Heart left ventricle (tissue), 16 donors: ENCODE measurements around the gene HSPE1. TPM values are rescaled to one million over a fixed set of nuclear protein-coding genes. Genes with fewer than 3 reads are reported as not detected.

Experiments
- ATAC-seq, 4 donors: fragments of 200-7000 bp; cut with Tn5 transposase; one replicate each; pipeline ENCODE4 v1.9.1; 2020 to 2022; ENCODE audit warnings: moderate library complexity in 4 of 4, mild to moderate bottlenecking in 3 of 4, moderate number of reproducible peaks in 1 of 4
- DNase-seq, 5 donors: peaks; one replicate each; pipeline ENCODE4 v3.0.0-alpha.2; 2020
- H3K27ac ChIP-seq, 12 donors: fragments of 200-600 bp; sonication (generic) in 4 of 12; one replicate each; pipeline versions ENCODE4 v1.5.0 to v1.8.0; 2016 to 2022; ENCODE audit warnings: mild to moderate bottlenecking in 2 of 12
- H3K27me3 ChIP-seq, 9 donors: fragments of 200-600 bp; sonication (generic) in 2 of 9; one replicate each; pipeline versions ENCODE4 v1.5.1 to v1.8.0; 2016 to 2022; ENCODE audit warnings: mild to moderate bottlenecking in 3 of 9
- H3K36me3 ChIP-seq, 9 donors: fragments of 200-600 bp; sonication (generic) in 2 of 9; one replicate each; pipeline versions ENCODE4 v1.5.0 to v1.8.0; 2018 to 2022; ENCODE audit warnings: mild to moderate bottlenecking in 2 of 9
- H3K4me1 ChIP-seq, 12 donors: fragments of 200-600 bp; sonication (generic) in 4 of 12; one replicate each; pipeline versions ENCODE4 v1.5.0 to v1.8.0; 2016 to 2022; ENCODE audit warnings: mild to moderate bottlenecking in 3 of 12
- H3K4me3 ChIP-seq, 12 donors: fragments of 200-600 bp; sonication (generic) in 4 of 12; one replicate each; pipeline versions ENCODE4 v1.5.0 to v1.8.0; 2017 to 2022; ENCODE audit warnings: mild to moderate bottlenecking in 9 of 12, moderate library complexity in 4 of 12
- H3K9me3 ChIP-seq, 12 donors: fragments of 200-600 bp; sonication (generic) in 4 of 12; one replicate each; pipeline versions ENCODE4 v1.5.0 to v1.8.0; 2016 to 2022; ENCODE audit warnings: mild to moderate bottlenecking in 1 of 12
- CTCF ChIP-seq, 12 donors: fragments of 200-600 bp; sonication (generic) in 4 of 12; IDR thresholded peaks; one replicate each; pipeline versions ENCODE4 v1.5.0 to v1.8.0; 2018 to 2022; ENCODE audit warnings: antibody characterized with exemption in 12 of 12, mild to moderate bottlenecking in 5 of 12
- POLR2A ChIP-seq, 2 donors: fragments of 450-650 bp; IDR thresholded peaks; one replicate each; pipeline ENCODE4 v1.6.1; 2017; ENCODE audit warnings: antibody characterized with exemption in 2 of 2, mild to moderate bottlenecking in 2 of 2, moderate library complexity in 2 of 2
- WGBS, 4 donors: extraction: QIAGEN DNeasy Blood & Tissue Kit in 2 of 4; methylation state at CpG; one replicate each; pipeline versions ENCODE4 v1.1.5 to v1.1.7; 2013 to 2018; 5-methylcytosine and 5-hydroxymethylcytosine counted together
- intact Hi-C, 10 donors: fragments of 100-400 bp; cut with DNase I; formaldehyde crosslinking; loops; one replicate each; pipeline versions ENCODE4 v1.11.1 to v1.14.2; 2022
- polyA plus RNA-seq, 2 donors: library from polyadenylated mRNA; stranded (reverse); fragments of 200-250 nt; gene quantifications; one replicate each; pipeline ENCODE4 v1.2.3, GENCODE V29; 2013
- total RNA-seq, 9 donors: library from RNA; depleted of rRNA in 2 of 9; stranded (reverse); fragments of >200 nt in 2 of 9; fragmentation: NEBNext Ultra II Directional in 3 of 9; extraction: Animal tissue kit (Norgen Biotek cat#: 25700) in 3 of 9; gene quantifications; one replicate each; pipeline versions ENCODE4 v1.1.0 to v1.2.4, GENCODE V29; 2016 to 2023
- donor health status: ischemic (EF 13 %, LVEDD 7.1; RV severe dilation, severe dysfunction).
- donor health status: healthy with polysubstance abuse.
- donor health status: DM: no; HTN: yes; CAD: no.
- donor health status: DM: no; HTN: no; CAD: no.
- donor health status: ischemic (EF 25% LVEDD 6.9; RV normal size, moderate dysfunction).
- donor health status: ischemic (EF 25% LVEDD 5.7; RV mildly dilated, moderate dysfunction).
- donor health status: healthy.
- donor health status: DM: yes; HTN: yes; CAD: no.
- donor health status: ischemic (EF 35%, LVEDD 5.7; RV mildly dilated, moderate dysfunction).
- donor health status: nonischemic (EF 11% LVEDD 7.7; RV severe dilation, severe dysfunction).
- donor health status: DM: yes; HTN: yes; CAD: no.
- donor health status: PGD.
- donor health status: ischemic (EF 29% LVEDD 5.4; RV normal size, mild dysfunction).
- donor health status: nonischemic (EF 23%, LVEDD 6.1; RV moderate dilation, normal function).

Gene HSPE1
- total and polyA plus RNA-seq, 11 donors, result 75.0 to 261 (median 108) TPM

DNA sequence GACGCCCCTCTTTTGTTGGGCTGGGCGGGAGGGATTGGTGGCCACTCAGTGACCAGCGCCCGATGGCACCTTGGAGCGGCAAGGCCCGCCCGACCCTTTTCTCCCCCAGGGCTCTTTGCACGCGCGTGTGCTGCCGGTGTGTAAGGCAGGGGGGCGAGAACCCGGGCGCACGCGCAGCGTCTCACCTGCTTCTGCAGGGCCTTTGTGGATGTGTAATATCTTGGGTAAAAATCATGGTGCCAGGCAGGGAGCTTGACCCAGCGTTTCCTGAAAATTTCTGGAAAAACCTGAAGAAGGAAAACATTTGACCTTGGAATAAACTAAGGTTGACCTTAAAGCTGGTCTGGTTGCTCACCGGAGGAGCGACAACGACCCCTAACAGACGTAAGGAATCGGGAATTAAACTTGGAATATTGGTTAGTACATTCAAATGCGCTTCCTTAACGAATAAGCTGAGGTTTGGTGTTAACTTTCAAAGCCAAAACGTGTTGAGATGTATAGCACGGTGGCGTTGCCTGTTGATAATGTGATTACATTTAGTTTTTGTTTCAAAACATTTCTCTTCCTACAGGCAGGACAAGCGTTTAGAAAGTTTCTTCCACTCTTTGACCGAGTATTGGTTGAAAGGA is 438 bp downstream of the HSPE1 start:
- peaks cover 0 to 67% (median 59%) of the 10 kb centered on the region in 9 donors for H3K36me3 ChIP-seq
- H3K27me3 ChIP-seq, result no peaks in the 10 kb centered on the region
- peak overlapping the region; percentile 56 to 96 (median 81) for H3K4me3 ChIP-seq
- H3K9me3 ChIP-seq, result no peaks in the 10 kb centered on the region
- ATAC-seq (peak in 3 of 4 donors; percentile 5 to 10 (median 5)), DNase-seq (no peak)
- WGBS, 4 donors, result 0 to 1% (median 0%) methylated on average over 21 to 30 of the region's 30 CpGs
- H3K27ac ChIP-seq, result peak overlapping the region; percentile 79 to 99 (median 96)
- TF ChIP-seq POLR2A (IDR thresholded peaks at IDR 0.05) (no peak), CTCF (IDR thresholded peaks at IDR 0.05) (no peak)
- intact Hi-C loops, result loop anchor here in 7 of 10 donors (1.0 to 10.0 kb wide), 9 partner anchors 14 to 278 kb away; partner anchors contain the start of genes COQ10B (in 5 of the 7) and MARS2 (in 2 of the 7)
- H3K4me1 ChIP-seq, result peaks cover 5 to 56% (median 36%) of the 10 kb centered on the region in 12 donors

DNA sequence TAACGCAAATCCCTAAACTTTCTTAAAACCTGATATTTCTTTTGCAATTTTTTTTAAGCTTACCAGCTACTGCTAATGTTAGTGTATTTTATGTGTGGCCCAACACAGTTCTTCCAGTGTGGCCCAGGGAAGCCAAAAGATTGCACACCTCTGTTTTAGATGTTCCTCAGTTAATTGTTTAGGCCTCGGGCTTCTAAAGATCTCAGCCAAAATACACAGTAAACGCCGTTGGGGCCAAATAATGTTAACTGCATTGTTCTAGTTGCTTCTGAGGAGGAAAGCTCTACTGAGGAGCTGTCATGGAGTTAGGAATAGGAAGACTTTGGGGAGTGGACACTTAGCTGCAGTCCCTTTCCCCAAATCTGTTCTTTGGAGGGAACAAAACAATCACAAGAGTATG is 2.0 kb downstream of the HSPE1 start:
- 56 to 66% (median 63%) methylated on average over 4 of the region's 4 CpGs for WGBS, 4 donors

GRCh38 chr2:197502685-197503084 is 2.5 kb downstream of the HSPE1 start:
- TF ChIP-seq CTCF (IDR thresholded peaks at IDR 0.05) (no peak), POLR2A (IDR thresholded peaks at IDR 0.05) (no peak)
- no peak for ATAC-seq
- intact Hi-C loops, result loop anchor here in 4 of 10 donors (5.0 to 10.0 kb wide), 3 partner anchors 48 to 275 kb away; partner anchors contain the start of genes COQ10B (in 2 of the 4) and MARS2 (in 1 of the 4)
- DNase-seq, result no peak
- no peaks in the 10 kb centered on the region for H3K9me3 ChIP-seq
- peaks cover 5 to 36% (median 25%) of the 10 kb centered on the region in 12 donors for H3K4me1 ChIP-seq
- WGBS, 4 donors, result 80 to 87% (median 82%) methylated on average over 4 of the region's 4 CpGs
- peaks cover 0 to 55% (median 40%) of the 10 kb centered on the region in 9 donors for H3K36me3 ChIP-seq
- H3K27ac ChIP-seq, result peak overlapping the region in 1 of 12 donors; percentile 43
- peak overlapping the region in 1 of 12 donors; percentile 25 for H3K4me3 ChIP-seq
- H3K27me3 ChIP-seq, result no peaks in the 10 kb centered on the region

More for the DNA sequence above, 2.0 kb downstream of the HSPE1 start:
- no peak for ATAC-seq
- intact Hi-C loops, result loop anchor here in 4 of 10 donors (5.0 to 10.0 kb wide), 3 partner anchors 47 to 275 kb away; partner anchors contain the start of genes COQ10B (in 2 of the 4) and MARS2 (in 1 of the 4)
- TF ChIP-seq POLR2A (IDR thresholded peaks at IDR 0.05) (no peak), CTCF (IDR thresholded peaks at IDR 0.05) (no peak)
- Histone ChIP-seq H3K27me3 (no peaks in the 10 kb centered on the region), H3K4me3 (peak overlapping the region in 1 of 12 donors; percentile 25), H3K9me3 (no peaks in the 10 kb centered on the region), H3K36me3 (peaks cover 0 to 59% (median 45%) of the 10 kb centered on the region in 9 donors), H3K4me1 (peaks cover 5 to 40% (median 30%) of the 10 kb centered on the region in 12 donors), H3K27ac (peak overlapping the region in 1 of 12 donors; percentile 43)
- no peak for DNase-seq

DNA sequence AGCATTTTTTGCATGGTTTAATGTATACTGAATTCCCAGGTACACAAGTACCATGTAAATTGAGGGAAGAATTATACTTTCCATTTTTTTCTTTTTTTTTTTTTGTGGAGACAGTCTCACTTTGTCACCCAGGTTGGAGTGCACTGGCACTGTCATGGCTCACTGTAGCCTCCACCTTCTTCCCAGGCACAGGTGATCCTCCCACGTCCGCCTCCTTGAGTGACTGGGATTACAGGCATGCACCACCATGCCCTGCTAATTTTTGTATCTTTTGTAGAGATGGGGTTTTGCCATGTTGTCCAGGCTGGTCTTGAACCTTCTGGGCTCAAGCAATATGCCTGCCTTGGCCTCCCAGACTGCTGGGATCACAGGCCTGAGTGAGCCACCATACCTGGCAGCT is 3.8 kb downstream of the HSPE1 start:
- intact Hi-C loops, result loop anchor here in 4 of 10 donors (5.0 to 10.0 kb wide), 3 partner anchors 49 to 273 kb away; partner anchors contain the start of genes COQ10B (in 2 of the 4) and MARS2 (in 1 of the 4)
- ATAC-seq (no peak), DNase-seq (no peak)
- Histone ChIP-seq H3K27me3 (no peaks in the 10 kb centered on the region), H3K36me3 (peaks cover 0 to 50% (median 34%) of the 10 kb centered on the region in 9 donors), H3K9me3 (no peaks in the 10 kb centered on the region), H3K4me1 (peaks cover 0 to 24% (median 14%) of the 10 kb centered on the region in 12 donors), H3K27ac (no peak overlapping the region), H3K4me3 (no peak overlapping the region)
- 89 to 97% (median 94%) methylated on average over 2 of the region's 2 CpGs for WGBS, 4 donors
- TF ChIP-seq CTCF (IDR thresholded peaks at IDR 0.05), result no peak
- TF ChIP-seq POLR2A (IDR thresholded peaks at IDR 0.05), result no peak
